NCI-H510A treated with DMSO at 0.1 percent for 48 hours (cell line): Measurements from ENCODE around the gene MUC5B.

Experiments
- DNase-seq: peaks from one replicate; lab custom pipeline; 2025; lab: John Stamatoyannopoulos, UW

The MUC5B gene

GRCh38 chr11:1192741-1193325 lies 30.0 kb upstream of the MUC5B start:
- no peak for DNase-seq

- no peak for DNase-seq
Measured at GRCh38 chr11:1193326-1194230, 29.3 kb upstream of the MUC5B start.

- DNase-seq = no peak
Measured at GRCh38 chr11:1194231-1194976, 28.5 kb upstream of the MUC5B start.

- no peak for DNase-seq
Measured at GRCh38 chr11:1194977-1195681, 27.7 kb upstream of the MUC5B start.

GRCh38 chr11:1195682-1196515 lies 27.0 kb upstream of the MUC5B start:
- no peak for DNase-seq

GRCh38 chr11:1196516-1197391 lies 26.1 kb upstream of the MUC5B start:
- no peak for DNase-seq

GRCh38 chr11:1197431-1197885 lies 25.4 kb upstream of the MUC5B start:
- no peak for DNase-seq

- no peak for DNase-seq
Measured at GRCh38 chr11:1197886-1198560, 24.8 kb upstream of the MUC5B start.

GRCh38 chr11:1198561-1199240 lies 24.2 kb upstream of the MUC5B start:
- no peak for DNase-seq

- DNase-seq = no peak
Measured at GRCh38 chr11:1199241-1199750, 23.6 kb upstream of the MUC5B start.

- no peak for DNase-seq
Measured at GRCh38 chr11:1199751-1200610, 22.9 kb upstream of the MUC5B start.

GRCh38 chr11:1200611-1201191 lies 22.2 kb upstream of the MUC5B start:
- DNase-seq = no peak

GRCh38 chr11:1201395-1202153 lies 21.3 kb upstream of the MUC5B start:
- no peak for DNase-seq

- no peak for DNase-seq
Measured at GRCh38 chr11:1202154-1202775, 20.6 kb upstream of the MUC5B start.

GRCh38 chr11:1202776-1203504 lies 19.9 kb upstream of the MUC5B start:
- DNase-seq = peak; percentile 28
